Measurements from ENCODE around the gene UTS2.

DNA sequence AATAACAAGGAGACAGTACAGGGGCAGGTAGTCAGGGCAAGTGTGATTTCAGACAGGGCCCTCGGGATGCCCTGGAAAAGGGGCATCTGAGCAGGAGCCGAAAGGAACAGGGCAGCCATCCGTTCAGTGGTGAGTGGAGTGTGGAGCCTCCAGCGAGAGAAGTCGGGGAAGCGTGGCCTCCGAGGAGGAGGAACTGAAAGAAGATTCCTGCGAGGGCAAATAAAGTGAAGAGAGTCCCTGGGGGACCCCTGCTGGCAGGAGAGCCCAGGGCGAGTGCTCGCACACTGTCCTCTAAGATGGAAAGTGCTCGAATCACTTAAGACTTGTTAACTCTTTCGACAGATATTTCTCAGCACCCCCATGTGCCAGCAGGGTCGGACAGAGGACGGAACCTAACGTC is 3.5 kb upstream of the UTS2 start:
- TF ChIP-seq, protein P1, sequence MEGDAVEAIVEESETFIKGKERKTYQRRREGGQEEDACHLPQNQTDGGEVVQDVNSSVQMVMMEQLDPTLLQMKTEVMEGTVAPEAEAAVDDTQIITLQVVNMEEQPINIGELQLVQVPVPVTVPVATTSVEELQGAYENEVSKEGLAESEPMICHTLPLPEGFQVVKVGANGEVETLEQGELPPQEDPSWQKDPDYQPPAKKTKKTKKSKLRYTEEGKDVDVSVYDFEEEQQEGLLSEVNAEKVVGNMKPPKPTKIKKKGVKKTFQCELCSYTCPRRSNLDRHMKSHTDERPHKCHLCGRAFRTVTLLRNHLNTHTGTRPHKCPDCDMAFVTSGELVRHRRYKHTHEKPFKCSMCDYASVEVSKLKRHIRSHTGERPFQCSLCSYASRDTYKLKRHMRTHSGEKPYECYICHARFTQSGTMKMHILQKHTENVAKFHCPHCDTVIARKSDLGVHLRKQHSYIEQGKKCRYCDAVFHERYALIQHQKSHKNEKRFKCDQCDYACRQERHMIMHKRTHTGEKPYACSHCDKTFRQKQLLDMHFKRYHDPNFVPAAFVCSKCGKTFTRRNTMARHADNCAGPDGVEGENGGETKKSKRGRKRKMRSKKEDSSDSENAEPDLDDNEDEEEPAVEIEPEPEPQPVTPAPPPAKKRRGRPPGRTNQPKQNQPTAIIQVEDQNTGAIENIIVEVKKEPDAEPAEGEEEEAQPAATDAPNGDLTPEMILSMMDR (conservative IDR thresholded peaks at IDR 0.05; ENCODE audit: low read depth, low read length): no peak
- no peak for TF ChIP-seq EZH2 (IDR thresholded peaks at IDR 0.05; ENCODE audit: borderline replicate concordance, low read depth, low read length, poor library complexity, severe bottlenecking)

Data from A673 (cell line).